Dendritic cell treated with granulocyte-macrophage colony-stimulating factor and Interleukin-4, amounts not matched to agents 40 ng/mL and 50 ng/mL, for 4 days (primary cell): ENCODE measurements around the gene BNC1.

Source experiments
- H3K27ac Mint-ChIP-seq: one replicate; pipeline ENCODE4 v1.8.0; 2022; ENCODE audit warnings: mild to moderate bottlenecking, mixed read lengths
- H3K27me3 Mint-ChIP-seq: one replicate; pipeline ENCODE4 v1.8.0; 2022; ENCODE audit warnings: mild to moderate bottlenecking, mixed read lengths
- H3K36me3 Mint-ChIP-seq: one replicate; pipeline ENCODE4 v1.8.0; 2022; ENCODE audit warnings: low read depth, mixed read lengths
- H3K4me1 Mint-ChIP-seq: one replicate; pipeline ENCODE4 v1.8.0; 2022; ENCODE audit warnings: low read depth, mixed read lengths
- H3K4me3 Mint-ChIP-seq: one replicate; pipeline ENCODE4 v1.8.0; 2022; ENCODE audit warnings: mild to moderate bottlenecking, moderate library complexity, mixed read lengths
- H3K9me3 Mint-ChIP-seq: one replicate; pipeline ENCODE4 v1.8.0; 2022; ENCODE audit warnings: mixed read lengths
- intact Hi-C: fragments of 100-400 bp; cut with micrococcal nuclease; formaldehyde crosslinking; loops from one replicate; pipeline ENCODE4 v1.15.0; 2022

Gene BNC1

GRCh38 chr15:83308671-83309070 lies 24.2 kb upstream of the BNC1 start:
- Mint-ChIP-seq H3K27ac (no peak overlapping the region), H3K9me3 (no peaks in the 10 kb centered on the region), H3K4me3 (no peak overlapping the region), H3K36me3 (no peaks in the 10 kb centered on the region), H3K4me1 (no peaks in the 10 kb centered on the region), H3K27me3 (peaks cover 14% of the 10 kb centered on the region)
- intact Hi-C loops = no loop called here

- intact Hi-C loops = no loop called here
- peaks cover 14% of the 10 kb centered on the region for H3K27me3 Mint-ChIP-seq
These were observed 22.1 kb upstream of the BNC1 start for GRCh38 chr15:83306561-83306960.

GRCh38 chr15:83305704-83306291 lies 21.3 kb upstream of the BNC1 start:
- intact Hi-C loops = no loop called here
- no peak overlapping the region for H3K27ac Mint-ChIP-seq
- H3K36me3 Mint-ChIP-seq = no peaks in the 10 kb centered on the region
- peaks cover 14% of the 10 kb centered on the region for H3K27me3 Mint-ChIP-seq
- no peak overlapping the region for H3K4me3 Mint-ChIP-seq
- no peaks in the 10 kb centered on the region for H3K9me3 Mint-ChIP-seq
- H3K4me1 Mint-ChIP-seq = no peaks in the 10 kb centered on the region

More at GRCh38 chr15:83306561-83306960, 22.1 kb upstream of the BNC1 start:
- Mint-ChIP-seq H3K27ac (no peak overlapping the region), H3K36me3 (no peaks in the 10 kb centered on the region), H3K9me3 (no peaks in the 10 kb centered on the region), H3K4me3 (no peak overlapping the region), H3K4me1 (no peaks in the 10 kb centered on the region)

- no peaks in the 10 kb centered on the region for H3K4me1 Mint-ChIP-seq
- no peak overlapping the region for H3K4me3 Mint-ChIP-seq
- no peaks in the 10 kb centered on the region for H3K9me3 Mint-ChIP-seq
- no peak overlapping the region for H3K27ac Mint-ChIP-seq
- intact Hi-C loops = no loop called here
- peaks cover 13% of the 10 kb centered on the region for H3K27me3 Mint-ChIP-seq
- no peaks in the 10 kb centered on the region for H3K36me3 Mint-ChIP-seq
These were observed 20.6 kb upstream of the BNC1 start for GRCh38 chr15:83304861-83305703.

GRCh38 chr15:83303535-83303934 lies 19.1 kb upstream of the BNC1 start:
- Mint-ChIP-seq H3K4me3 (no peak overlapping the region), H3K36me3 (no peaks in the 10 kb centered on the region), H3K4me1 (no peaks in the 10 kb centered on the region), H3K27ac (no peak overlapping the region), H3K27me3 (peaks cover 17% of the 10 kb centered on the region), H3K9me3 (no peaks in the 10 kb centered on the region)
- intact Hi-C loops = no loop called here

GRCh38 chr15:83300826-83301225 lies 16.4 kb upstream of the BNC1 start:
- Mint-ChIP-seq H3K27me3 (peaks cover 20% of the 10 kb centered on the region), H3K9me3 (no peaks in the 10 kb centered on the region), H3K27ac (no peak overlapping the region), H3K4me1 (no peaks in the 10 kb centered on the region), H3K36me3 (no peaks in the 10 kb centered on the region), H3K4me3 (no peak overlapping the region)
- intact Hi-C loops = no loop called here

- intact Hi-C loops = no loop called here
- H3K36me3 Mint-ChIP-seq = no peaks in the 10 kb centered on the region
- no peak overlapping the region for H3K4me3 Mint-ChIP-seq
- H3K27me3 Mint-ChIP-seq = peaks cover 20% of the 10 kb centered on the region
- H3K4me1 Mint-ChIP-seq = no peaks in the 10 kb centered on the region
- H3K9me3 Mint-ChIP-seq = no peaks in the 10 kb centered on the region
- H3K27ac Mint-ChIP-seq = no peak overlapping the region
These were observed 15.0 kb upstream of the BNC1 start for GRCh38 chr15:83299462-83299861.

GRCh38 chr15:83295417-83295816 lies 11.0 kb upstream of the BNC1 start:
- no peaks in the 10 kb centered on the region for H3K9me3 Mint-ChIP-seq
- no peaks in the 10 kb centered on the region for H3K36me3 Mint-ChIP-seq
- H3K27ac Mint-ChIP-seq = no peak overlapping the region
- intact Hi-C loops = no loop called here
- H3K27me3 Mint-ChIP-seq = peaks cover 27% of the 10 kb centered on the region
- H3K4me1 Mint-ChIP-seq = no peaks in the 10 kb centered on the region
- H3K4me3 Mint-ChIP-seq = no peak overlapping the region

- H3K9me3 Mint-ChIP-seq = no peaks in the 10 kb centered on the region
- H3K27ac Mint-ChIP-seq = no peak overlapping the region
- no peaks in the 10 kb centered on the region for H3K4me1 Mint-ChIP-seq
- H3K27me3 Mint-ChIP-seq = peaks cover 32% of the 10 kb centered on the region
- H3K4me3 Mint-ChIP-seq = no peak overlapping the region
- no peaks in the 10 kb centered on the region for H3K36me3 Mint-ChIP-seq
- intact Hi-C loops = no loop called here
These were observed 8.7 kb upstream of the BNC1 start for GRCh38 chr15:83293201-83293600.

- Mint-ChIP-seq H3K27me3 (peaks cover 39% of the 10 kb centered on the region), H3K27ac (no peak overlapping the region)
- intact Hi-C loops = no loop called here
These were observed 7.9 kb upstream of the BNC1 start for GRCh38 chr15:83292317-83292716.

GRCh38 chr15:83290236-83290635 lies 5.8 kb upstream of the BNC1 start:
- Mint-ChIP-seq H3K27me3 (peaks cover 51% of the 10 kb centered on the region), H3K27ac (no peak overlapping the region), H3K4me3 (no peak overlapping the region), H3K9me3 (no peaks in the 10 kb centered on the region), H3K4me1 (no peaks in the 10 kb centered on the region), H3K36me3 (no peaks in the 10 kb centered on the region)
- intact Hi-C loops = no loop called here

More at GRCh38 chr15:83292317-83292716, 7.9 kb upstream of the BNC1 start:
- Mint-ChIP-seq H3K4me1 (no peaks in the 10 kb centered on the region), H3K9me3 (no peaks in the 10 kb centered on the region), H3K36me3 (no peaks in the 10 kb centered on the region), H3K4me3 (no peak overlapping the region)

GRCh38 chr15:83289160-83289559 lies 4.7 kb upstream of the BNC1 start:
- Mint-ChIP-seq H3K4me3 (no peak overlapping the region), H3K27ac (no peak overlapping the region), H3K9me3 (no peaks in the 10 kb centered on the region), H3K36me3 (no peaks in the 10 kb centered on the region), H3K27me3 (peaks cover 55% of the 10 kb centered on the region), H3K4me1 (no peaks in the 10 kb centered on the region)
- intact Hi-C loops = no loop called here

GRCh38 chr15:83288381-83288801 lies 3.9 kb upstream of the BNC1 start:
- Mint-ChIP-seq H3K27me3 (peaks cover 62% of the 10 kb centered on the region), H3K36me3 (no peaks in the 10 kb centered on the region), H3K27ac (no peak overlapping the region), H3K9me3 (no peaks in the 10 kb centered on the region), H3K4me3 (no peak overlapping the region), H3K4me1 (peaks cover 6% of the 10 kb centered on the region)
- intact Hi-C loops = no loop called here

GRCh38 chr15:83287541-83288027 lies 3.1 kb upstream of the BNC1 start:
- Mint-ChIP-seq H3K4me1 (peaks cover 11% of the 10 kb centered on the region), H3K27ac (no peak overlapping the region), H3K27me3 (peaks cover 66% of the 10 kb centered on the region), H3K4me3 (no peak overlapping the region), H3K9me3 (no peaks in the 10 kb centered on the region), H3K36me3 (no peaks in the 10 kb centered on the region)
- intact Hi-C loops = no loop called here
